Esophagus squamous epithelium (tissue), 4 donors: ENCODE data around the gene SCIN.
"Not testable (repeated sequence)": the region's sequence is repeated elsewhere in the genome, so short reads cannot be mapped to it uniquely, and the experiment has no call there.

Experiments
- POLR2A ChIP-seq, 4 donors: fragments of 450-650 bp; IDR thresholded peaks; one replicate each; pipeline ENCODE4 v1.6.1; 2017; ENCODE audit warnings: antibody characterized with exemption in 4 of 4, mild to moderate bottlenecking in 4 of 4, moderate library complexity in 3 of 4
- TF ChIP-seq, protein P1 (sequence below), 6 experiments: fragments of 450-650 bp in 4 of 6; fragments of 200-600 bp in 2 of 6; sonication (generic) in 2 of 6; IDR thresholded peaks; one replicate each; pipeline ENCODE4 v1.5.1; 2016 to 2019; ENCODE audit warnings: antibody characterized with exemption in 6 of 6, mild to moderate bottlenecking in 4 of 6, moderate library complexity in 4 of 6

DNA sequence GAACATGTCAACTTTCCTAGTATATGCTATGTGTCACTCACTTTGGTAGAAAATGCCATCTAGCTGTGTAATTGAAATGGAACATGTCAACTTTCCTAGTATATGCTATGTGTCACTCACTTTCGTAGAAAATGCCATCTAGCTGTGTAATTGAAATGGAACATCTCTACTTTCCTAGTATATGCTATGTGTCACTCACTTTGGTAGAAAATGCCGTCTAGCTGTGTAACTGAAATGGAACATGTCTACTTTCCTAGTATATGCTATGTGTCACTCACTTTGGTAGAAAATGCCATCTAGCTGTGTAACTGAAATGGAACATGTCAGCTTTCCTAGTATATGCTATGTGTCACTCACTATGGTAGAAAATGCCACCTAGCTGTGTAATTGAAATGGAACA, 43.8 kb upstream of the SCIN start:
- TF ChIP-seq, protein P1, sequence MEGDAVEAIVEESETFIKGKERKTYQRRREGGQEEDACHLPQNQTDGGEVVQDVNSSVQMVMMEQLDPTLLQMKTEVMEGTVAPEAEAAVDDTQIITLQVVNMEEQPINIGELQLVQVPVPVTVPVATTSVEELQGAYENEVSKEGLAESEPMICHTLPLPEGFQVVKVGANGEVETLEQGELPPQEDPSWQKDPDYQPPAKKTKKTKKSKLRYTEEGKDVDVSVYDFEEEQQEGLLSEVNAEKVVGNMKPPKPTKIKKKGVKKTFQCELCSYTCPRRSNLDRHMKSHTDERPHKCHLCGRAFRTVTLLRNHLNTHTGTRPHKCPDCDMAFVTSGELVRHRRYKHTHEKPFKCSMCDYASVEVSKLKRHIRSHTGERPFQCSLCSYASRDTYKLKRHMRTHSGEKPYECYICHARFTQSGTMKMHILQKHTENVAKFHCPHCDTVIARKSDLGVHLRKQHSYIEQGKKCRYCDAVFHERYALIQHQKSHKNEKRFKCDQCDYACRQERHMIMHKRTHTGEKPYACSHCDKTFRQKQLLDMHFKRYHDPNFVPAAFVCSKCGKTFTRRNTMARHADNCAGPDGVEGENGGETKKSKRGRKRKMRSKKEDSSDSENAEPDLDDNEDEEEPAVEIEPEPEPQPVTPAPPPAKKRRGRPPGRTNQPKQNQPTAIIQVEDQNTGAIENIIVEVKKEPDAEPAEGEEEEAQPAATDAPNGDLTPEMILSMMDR (IDR thresholded peaks at IDR 0.05), result not testable (repeated sequence)
- not testable (repeated sequence) for TF ChIP-seq POLR2A (IDR thresholded peaks at IDR 0.05)
